Stimulated activated naive CD8-positive, alpha-beta T cell treated with anti-CD3 and anti-CD28 coated beads, Interleukin-15, Interleukin-2, amounts not matched to agents 100 U/mL and 50 U/mL, for 24 hours (primary cell): ENCODE measurements around the gene GRB14.
"Not testable (repeated sequence)": the region's sequence is repeated elsewhere in the genome, so short reads cannot be mapped to it uniquely, and the experiment has no call there.

Experiments
- ATAC-seq: fragments of 150-1000 bp; cut with Tn5 transposase; one replicate; pipeline ENCODE4 v1.10.0; 2021
- DNase-seq: peaks from one replicate; pipeline ENCODE4 v3.0.0; 2021

GRB14 gene

DNA sequence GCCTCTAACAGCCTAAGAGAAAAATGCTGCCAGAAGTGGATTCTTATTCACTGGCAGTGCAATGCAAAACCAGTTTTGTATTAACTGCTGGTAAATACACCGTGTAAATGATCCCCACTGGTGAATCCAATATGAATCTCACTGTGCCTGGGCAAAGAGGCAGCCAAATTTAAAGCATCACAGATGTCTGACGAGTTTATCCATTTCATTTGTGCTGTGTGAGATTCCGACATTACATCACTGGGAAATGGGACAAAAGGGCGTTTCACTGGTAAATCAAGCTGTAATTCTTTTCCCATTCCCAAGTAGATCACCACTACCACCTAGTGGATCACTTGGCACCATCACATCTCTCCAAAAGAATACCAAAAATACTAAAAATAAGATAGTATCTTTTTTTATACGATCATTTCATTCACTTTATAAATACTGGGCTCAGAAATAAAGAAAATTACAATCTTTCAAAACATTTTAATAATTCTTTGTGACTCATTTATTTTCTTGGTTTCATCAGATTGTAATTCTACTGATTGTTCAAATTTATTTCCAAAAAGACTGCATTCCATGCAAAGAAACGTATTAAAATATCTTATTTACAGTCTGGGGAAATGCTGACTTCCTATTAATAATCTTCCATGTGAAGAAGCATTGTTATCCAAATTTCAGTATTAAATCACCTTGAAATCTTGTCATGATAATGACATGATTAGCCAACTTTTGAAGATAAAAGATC, 125.6 kb downstream of the GRB14 start:
- no peak for DNase-seq
- ATAC-seq, result no peak

GRCh38 chr2:164485541-164485940, 135.7 kb downstream of the GRB14 start:
- DNase-seq (no peak), ATAC-seq (no peak)

DNA sequence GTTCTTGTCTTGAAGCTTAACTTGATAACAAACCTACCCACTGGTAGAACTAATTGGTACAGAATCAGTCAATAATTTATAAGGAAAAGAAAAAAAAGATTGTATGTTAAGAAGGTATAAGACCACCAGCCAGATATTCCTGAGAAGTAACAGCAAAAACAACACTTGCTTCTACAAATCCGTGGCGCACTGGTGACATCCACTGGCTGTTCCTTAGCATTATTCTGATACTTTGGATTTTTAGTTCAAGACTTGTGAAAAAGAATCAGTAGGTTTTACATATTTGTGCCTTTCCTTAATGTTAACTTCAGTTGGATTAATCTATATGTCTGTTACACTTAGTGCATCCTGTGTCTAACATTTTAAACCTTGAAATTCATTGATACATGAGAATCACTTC, 141.8 kb downstream of the GRB14 start:
- ATAC-seq (no peak), DNase-seq (no peak)

GRCh38 chr2:164478205-164478604, 143.1 kb downstream of the GRB14 start:
- no peak for DNase-seq
- ATAC-seq, result no peak

- no peak for DNase-seq
- no peak for ATAC-seq
These were observed 146.4 kb downstream of the GRB14 start for GRCh38 chr2:164474873-164475272.

DNA sequence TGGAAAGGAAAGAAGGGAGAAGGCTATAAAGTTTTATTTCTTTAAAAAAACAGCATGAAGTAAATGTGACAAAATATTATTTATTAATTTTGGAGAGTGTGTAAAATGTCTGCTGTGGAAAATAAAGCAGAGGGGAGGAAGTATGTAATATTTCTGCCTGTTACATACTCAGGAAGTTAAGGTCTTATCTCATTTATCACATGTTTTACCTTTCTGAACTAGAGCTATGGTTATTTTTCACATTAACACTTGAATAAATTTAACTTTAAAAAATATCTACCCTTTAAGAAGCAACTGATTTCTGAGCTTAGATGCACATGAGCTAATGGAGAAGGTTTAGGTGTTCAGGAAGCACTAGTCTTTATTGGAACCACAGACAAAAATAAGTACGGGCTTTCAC, 148.3 kb downstream of the GRB14 start:
- no peak for DNase-seq
- no peak for ATAC-seq

DNA sequence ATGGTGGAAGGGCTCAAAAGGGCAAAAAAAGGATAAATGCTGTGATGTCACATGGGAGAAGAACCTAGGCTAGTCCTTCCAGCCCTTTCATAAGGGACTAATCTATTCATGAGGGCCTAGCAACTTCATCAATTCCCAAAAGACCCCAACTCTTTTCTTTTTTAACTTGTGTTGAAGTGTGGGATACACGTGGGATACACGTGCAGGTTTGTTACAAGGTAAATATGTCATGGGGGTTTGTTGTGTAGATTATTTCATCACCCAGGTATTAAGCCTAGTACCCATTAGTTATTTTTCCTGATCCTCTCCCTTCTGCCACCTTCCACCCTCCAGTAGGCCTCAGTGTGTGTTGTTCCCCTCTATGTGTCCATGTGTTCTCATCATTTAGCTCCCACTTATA, 156.2 kb downstream of the GRB14 start:
- DNase-seq, ATAC-seq: not testable (repeated sequence)

DNA sequence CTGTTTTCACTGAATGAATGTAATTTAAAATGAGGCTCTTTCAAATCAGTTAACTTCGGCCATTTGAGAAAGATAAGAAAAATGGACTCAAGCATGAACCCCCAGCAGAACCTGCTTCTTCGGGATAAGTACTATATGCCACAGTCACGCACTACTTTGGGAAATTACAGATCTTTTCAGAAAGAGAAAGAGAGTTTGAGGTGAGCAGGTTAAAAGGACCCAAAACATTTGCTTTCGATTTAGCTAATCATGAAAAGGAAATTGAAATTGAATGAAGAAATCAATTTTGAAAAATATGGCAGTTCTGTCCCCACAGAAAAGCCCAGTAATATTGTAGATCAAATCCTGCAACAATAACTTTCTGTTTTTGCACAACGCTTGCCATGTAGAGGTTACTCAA, 156.9 kb downstream of the GRB14 start:
- DNase-seq (no peak), ATAC-seq (no peak)

DNA sequence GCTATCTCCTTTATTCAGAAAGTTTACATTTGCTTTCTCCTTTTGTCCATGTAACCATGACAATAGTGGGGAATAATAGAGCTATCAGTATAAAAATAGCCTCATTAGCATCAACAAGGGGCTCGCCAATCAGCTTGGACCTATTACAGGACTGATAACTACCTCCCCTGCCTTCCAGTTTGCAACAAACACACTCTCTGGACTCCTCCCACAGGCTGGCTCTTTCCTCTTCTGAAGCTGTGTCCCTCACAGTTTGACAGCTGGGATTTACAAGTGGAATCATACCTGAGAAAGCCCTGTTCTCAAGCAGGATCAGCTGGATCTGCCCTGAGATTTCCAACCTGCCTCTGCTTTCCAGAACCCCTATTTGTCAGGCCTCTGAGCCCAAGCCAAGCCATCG, 162.5 kb downstream of the GRB14 start:
- ATAC-seq (no peak), DNase-seq (no peak)

DNA sequence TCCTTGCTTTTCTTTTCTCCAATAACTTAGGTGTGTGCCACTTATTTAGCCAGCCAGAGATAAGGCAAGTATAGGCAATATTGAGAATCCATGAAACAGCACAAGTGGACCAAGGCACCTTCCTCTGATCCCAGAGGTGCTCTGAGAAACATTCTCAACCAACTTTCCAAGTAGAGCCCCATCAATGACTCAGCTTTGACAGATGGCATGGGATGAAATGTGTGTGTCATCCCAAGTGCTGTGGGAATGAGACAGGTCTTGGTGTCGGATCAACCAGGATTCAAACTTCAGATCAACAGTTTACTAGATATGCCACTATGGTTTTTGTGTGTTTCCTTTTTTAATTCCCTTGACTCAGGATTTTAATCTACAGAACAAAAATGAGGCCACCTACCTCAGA, 164.0 kb downstream of the GRB14 start:
- DNase-seq (no peak), ATAC-seq (no peak)

DNA sequence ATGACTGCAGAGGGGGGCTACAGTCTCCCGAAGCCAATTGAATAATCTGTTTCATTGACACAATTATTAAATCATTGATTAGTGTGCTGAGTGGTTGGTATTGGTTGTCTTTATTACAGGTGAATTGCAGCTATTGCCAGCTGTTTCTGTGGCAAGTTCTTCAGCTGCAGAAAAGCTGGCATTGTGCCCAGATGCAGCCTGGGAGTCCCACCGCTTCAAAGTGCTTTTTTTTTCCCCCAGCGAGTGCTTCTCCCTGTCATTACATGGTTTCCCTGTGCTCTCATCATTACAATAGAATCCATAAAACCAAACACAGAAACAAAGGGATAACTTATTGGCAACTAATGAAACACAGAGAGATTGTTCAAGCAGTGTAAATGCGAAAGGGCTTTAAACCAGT, 164.7 kb downstream of the GRB14 start:
- ATAC-seq (no peak), DNase-seq (no peak)

- no peak for DNase-seq
- ATAC-seq, result no peak
These were observed 167.5 kb downstream of the GRB14 start for GRCh38 chr2:164453656-164454305.

DNA sequence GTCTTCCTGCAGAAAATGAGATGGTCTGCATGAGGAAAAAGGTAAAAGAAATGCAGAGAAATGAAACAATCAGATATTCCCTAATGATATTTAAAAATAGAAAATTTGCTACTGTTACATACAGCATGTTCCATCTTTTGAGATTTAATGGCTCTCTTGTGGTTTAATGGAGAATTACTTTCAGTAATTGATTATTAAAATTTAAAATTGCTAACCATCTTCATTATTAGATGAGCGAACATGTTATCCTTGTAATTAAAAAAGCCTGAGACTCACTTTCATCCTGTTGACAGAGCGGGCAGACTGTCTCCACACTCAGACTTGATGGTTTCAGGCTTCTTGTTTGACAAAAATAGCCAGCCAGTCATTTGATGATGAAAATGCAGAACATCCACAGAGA, 171.0 kb downstream of the GRB14 start:
- ATAC-seq (no peak), DNase-seq (no peak)

- no peak for DNase-seq
- no peak for ATAC-seq
These were observed 171.6 kb downstream of the GRB14 start for GRCh38 chr2:164449706-164450105.

- no peak for DNase-seq
- no peak for ATAC-seq
These were observed 173.6 kb downstream of the GRB14 start for GRCh38 chr2:164447660-164448059.
